Measurements from ENCODE around the gene CC2D1A. TPM values are rescaled to one million over a fixed set of nuclear protein-coding genes. Genes with fewer than 3 reads are reported as not detected.

The CC2D1A gene
- total RNA-seq, 1 donor from 2014 or later = 22.6 TPM

GRCh38 chr19:13859361-13859880, 46.6 kb upstream of the CC2D1A start:
- Mint-ChIP-seq H3K9me3 (ENCODE audit: unreplicated experiment) (no peaks in the 10 kb centered on the region), H3K4me3 (ENCODE audit: unreplicated experiment) (no peak overlapping the region), H3K27ac (ENCODE audit: unreplicated experiment) (peak overlapping the region; percentile 68)

GRCh38 chr19:13860679-13861391, 45.2 kb upstream of the CC2D1A start:
- TF ChIP-seq CTCF (IDR thresholded peaks at IDR 0.05; ENCODE audit: insufficient read depth, low read depth, low read length) (no peak), EZH2 (IDR thresholded peaks at IDR 0.05; ENCODE audit: insufficient read depth, low read length) (no peak)
- H3K4me3 ChIP-seq (ENCODE audit: insufficient read depth, low read depth, low read length) = no peak overlapping the region
- H4K20me1 ChIP-seq (ENCODE audit: insufficient read depth, low read length) = no peaks in the 10 kb centered on the region
- H3K9ac ChIP-seq (ENCODE audit: low read length) = peak overlapping the region; percentile 93
- H3K4me2 ChIP-seq (ENCODE audit: low read length) = peak overlapping the region; percentile 97
- DNase-seq (ENCODE audit: low read depth) = no peak
- H3K79me2 ChIP-seq (ENCODE audit: insufficient read depth, low read length) = no peaks in the 10 kb centered on the region
- Mint-ChIP-seq H3K27ac (ENCODE audit: unreplicated experiment) (peak overlapping the region; percentile 94), H3K9me3 (ENCODE audit: unreplicated experiment) (no peaks in the 10 kb centered on the region), H3K27me3 (ENCODE audit: low read depth, unreplicated experiment) (no peaks in the 10 kb centered on the region), H3K4me3 (ENCODE audit: unreplicated experiment) (no peak overlapping the region), H3K4me1 (ENCODE audit: low read depth, unreplicated experiment) (peaks cover 6% of the 10 kb centered on the region), H3K36me3 (ENCODE audit: low read depth, unreplicated experiment) (no peaks in the 10 kb centered on the region)
- no peaks in the 10 kb centered on the region for H3K27me3 ChIP-seq (ENCODE audit: insufficient read depth, low read length)
- H3K36me3 ChIP-seq (ENCODE audit: insufficient read depth, low read length) = no peaks in the 10 kb centered on the region
- FAIRE-seq = no peak
- no peaks in the 10 kb centered on the region for H3K9me3 ChIP-seq (ENCODE audit: insufficient read depth, low read depth, low read length)
- peak overlapping the region; percentile 98 for H3K27ac ChIP-seq (ENCODE audit: low read depth, low read length)
- no peak overlapping the region for H2AFZ ChIP-seq (ENCODE audit: low read depth, low read length)
- peaks cover 20% of the 10 kb centered on the region for H3K4me1 ChIP-seq (ENCODE audit: insufficient read depth, low read length)

More at GRCh38 chr19:13859361-13859880, 46.6 kb upstream of the CC2D1A start:
- FAIRE-seq = no peak
- H2AFZ ChIP-seq (ENCODE audit: low read depth, low read length) = no peak overlapping the region
- Mint-ChIP-seq H3K4me1 (ENCODE audit: low read depth, unreplicated experiment) (peaks cover 6% of the 10 kb centered on the region), H3K36me3 (ENCODE audit: low read depth, unreplicated experiment) (no peaks in the 10 kb centered on the region), H3K27me3 (ENCODE audit: low read depth, unreplicated experiment) (no peaks in the 10 kb centered on the region)
- peak; percentile 51 for DNase-seq (ENCODE audit: low read depth)
- no peak overlapping the region for H3K27ac ChIP-seq (ENCODE audit: low read depth, low read length)
- H3K27me3 ChIP-seq (ENCODE audit: insufficient read depth, low read length) = no peaks in the 10 kb centered on the region
- H3K9me3 ChIP-seq (ENCODE audit: insufficient read depth, low read depth, low read length) = no peaks in the 10 kb centered on the region
- no peaks in the 10 kb centered on the region for H4K20me1 ChIP-seq (ENCODE audit: insufficient read depth, low read length)
- TF ChIP-seq CTCF (IDR thresholded peaks at IDR 0.05; ENCODE audit: insufficient read depth, low read depth, low read length) (no peak), EZH2 (IDR thresholded peaks at IDR 0.05; ENCODE audit: insufficient read depth, low read length) (no peak)
- no peaks in the 10 kb centered on the region for H3K36me3 ChIP-seq (ENCODE audit: insufficient read depth, low read length)
- no peak overlapping the region for H3K4me3 ChIP-seq (ENCODE audit: insufficient read depth, low read depth, low read length)
- no peaks in the 10 kb centered on the region for H3K79me2 ChIP-seq (ENCODE audit: insufficient read depth, low read length)
- H3K9ac ChIP-seq (ENCODE audit: low read length) = no peak overlapping the region
- peaks cover 16% of the 10 kb centered on the region for H3K4me1 ChIP-seq (ENCODE audit: insufficient read depth, low read length)
- H3K4me2 ChIP-seq (ENCODE audit: low read length) = no peak overlapping the region

- no peak overlapping the region for H3K4me3 Mint-ChIP-seq (ENCODE audit: unreplicated experiment)
- Histone ChIP-seq H3K27ac (ENCODE audit: low read depth, low read length) (peak overlapping the region; percentile 98), H3K9ac (ENCODE audit: low read length) (peak overlapping the region; percentile 93), H3K4me2 (ENCODE audit: low read length) (peak overlapping the region; percentile 97), H2AFZ (ENCODE audit: low read depth, low read length) (no peak overlapping the region), H3K27me3 (ENCODE audit: insufficient read depth, low read length) (no peaks in the 10 kb centered on the region), H3K4me3 (ENCODE audit: insufficient read depth, low read depth, low read length) (peak overlapping the region; percentile 58), H3K4me1 (ENCODE audit: insufficient read depth, low read length) (peaks cover 25% of the 10 kb centered on the region), H4K20me1 (ENCODE audit: insufficient read depth, low read length) (no peaks in the 10 kb centered on the region), H3K79me2 (ENCODE audit: insufficient read depth, low read length) (peaks cover 4% of the 10 kb centered on the region), H3K9me3 (ENCODE audit: insufficient read depth, low read depth, low read length) (no peaks in the 10 kb centered on the region), H3K36me3 (ENCODE audit: insufficient read depth, low read length) (no peaks in the 10 kb centered on the region)
- no peaks in the 10 kb centered on the region for H3K27me3 Mint-ChIP-seq (ENCODE audit: low read depth, unreplicated experiment)
- H3K36me3 Mint-ChIP-seq (ENCODE audit: low read depth, unreplicated experiment) = no peaks in the 10 kb centered on the region
- H3K27ac Mint-ChIP-seq (ENCODE audit: unreplicated experiment) = peak overlapping the region; percentile 94
- DNase-seq (ENCODE audit: low read depth) (no peak), FAIRE-seq (no peak)
- peaks cover 8% of the 10 kb centered on the region for H3K4me1 Mint-ChIP-seq (ENCODE audit: low read depth, unreplicated experiment)
- TF ChIP-seq EZH2 (IDR thresholded peaks at IDR 0.05; ENCODE audit: insufficient read depth, low read length) = no peak
- TF ChIP-seq CTCF (IDR thresholded peaks at IDR 0.05; ENCODE audit: insufficient read depth, low read depth, low read length) = no peak
- H3K9me3 Mint-ChIP-seq (ENCODE audit: unreplicated experiment) = no peaks in the 10 kb centered on the region
Observed at GRCh38 chr19:13861392-13861713, 44.6 kb upstream of the CC2D1A start.

All from astrocyte (in vitro differentiated cells and primary cell).